ENCODE measurements around the gene NR2F1-AS1. TPM values are rescaled to one million over a fixed set of nuclear protein-coding genes. Genes with fewer than 3 reads are reported as not detected.

NR2F1-AS1 gene
- total and polyA plus RNA-seq, 2 donors (not counting 3 experiments of a cell fraction or from before 2014, with no cell fraction given) = 4.2 to 13.8 TPM

GRCh38 chr5:93610581-93611272 is 29.7 kb upstream of the NR2F1-AS1 start:
- POLR2A ChIA-PET = no interaction called here
- Histone ChIP-seq H3K79me2 (ENCODE audit: control insufficient read depth, insufficient read depth, low read length) (no peaks in the 10 kb centered on the region), H2AFZ (ENCODE audit: low read depth, low read length) (no peak overlapping the region), H3K4me3 (replicated peaks in 1 of 3; ENCODE audit: insufficient read depth in 1 of 3, low read depth in 1 of 3, low read length in 3 of 3) (no peak overlapping the region), H3K9me1 (replicated peaks; ENCODE audit: control insufficient read depth, extremely low read depth, insufficient read depth, low read length) (no peaks in the 10 kb centered on the region), H3K27ac (ENCODE audit: insufficient read depth, low read depth, low read length) (no peak overlapping the region), H3K9me3 (replicated peaks; ENCODE audit: control insufficient read depth, insufficient read depth, low read length) (no peaks in the 10 kb centered on the region), H3K9ac (replicated peaks; ENCODE audit: extremely low read depth, insufficient read depth, low read length) (no peak overlapping the region), H3K4me1 (ENCODE audit: control insufficient read depth, extremely low read depth, insufficient read depth, low read length) (peaks cover 6% of the 10 kb centered on the region), H3K4me2 (ENCODE audit: insufficient read depth, low read length) (no peak overlapping the region), H4K20me1 (replicated peaks; ENCODE audit: control insufficient read depth, extremely low read depth, insufficient read depth, low read length) (peaks cover 9% of the 10 kb centered on the region), H3K27me3 (ENCODE audit: control insufficient read depth in 2 of 2, insufficient read depth in 2 of 2, low read length in 2 of 2) (peaks cover 68 to 88% of the 10 kb centered on the region in 2 experiments), H3K36me3 (ENCODE audit: control insufficient read depth in 2 of 2, extremely low read depth in 1 of 2, insufficient read depth in 2 of 2, low read length in 2 of 2) (no peaks in the 10 kb centered on the region)
- no TSS peak for BruUV-seq (replicated peaks)
- no peak for DNase-seq (ENCODE audit: low read depth, low spot score)
- CTCF ChIA-PET = interaction anchor here (2.6 kb wide), 1 partner anchor 190 kb away, joined by 25 read pairs; no protein-coding TSS in a partner anchor
- intact Hi-C loops (cut with micrococcal nuclease) = no loop called here
- no peak for TF ChIP-seq GATA2 (IDR thresholded peaks at IDR 0.05; ENCODE audit: insufficient read depth, insufficient read length, low read depth, low read length)
- no peak for TF ChIP-seq MAX (IDR thresholded peaks at IDR 0.05; ENCODE audit: insufficient read depth, insufficient read length)
- TF ChIP-seq FOS (IDR thresholded peaks at IDR 0.05; ENCODE audit: borderline replicate concordance, insufficient read depth, low read length) = no peak
- no peak for TF ChIP-seq POLR2AphosphoS5 (IDR thresholded peaks at IDR 0.05; ENCODE audit: insufficient read depth, low read depth, low read length)
- TF ChIP-seq CTCF (IDR thresholded peaks at IDR 0.05; ENCODE audit: extremely low read depth in 1 of 2, insufficient read depth in 1 of 2, low read depth in 1 of 2, low read length in 2 of 2) = no peak
- no peak for TF ChIP-seq EZH2 (IDR thresholded peaks at IDR 0.05; ENCODE audit: borderline replicate concordance, low read depth, low read length, severe bottlenecking)
- no peak for TF ChIP-seq MYC (IDR thresholded peaks at IDR 0.05; ENCODE audit: low read depth, low read length)
- no peak for TF ChIP-seq POLR2A (IDR thresholded peaks at IDR 0.05; ENCODE audit: low read depth, low read length)
- no peak for TF ChIP-seq JUN (IDR thresholded peaks at IDR 0.05; ENCODE audit: borderline replicate concordance, insufficient read depth, insufficient read length, low read depth)
- no peak for FAIRE-seq
- dilution Hi-C loops (cut with MboI; ENCODE audit: extremely low pct_ligation_motif_present, low sequenced_read_pairs) = no loop called here
